WI38 (cell line): Measurements from ENCODE around the gene VKORC1.
"Not testable (repeated sequence)": the region's sequence is repeated elsewhere in the genome, so short reads cannot be mapped to it uniquely, and the experiment has no call there.

Experiments used
- H3K4me3 ChIP-seq: 2 replicates; pipeline ENCODE4 v1.5.1; 2011; ENCODE audit warnings: low read depth, mild to moderate bottlenecking, control low read depth, low read length
- CTCF ChIP-seq: IDR thresholded peaks from 2 replicates; pipeline ENCODE4 v1.5.1; 2012; ENCODE audit warnings: low read depth, mild to moderate bottlenecking, control low read depth, low read length

Gene VKORC1

DNA sequence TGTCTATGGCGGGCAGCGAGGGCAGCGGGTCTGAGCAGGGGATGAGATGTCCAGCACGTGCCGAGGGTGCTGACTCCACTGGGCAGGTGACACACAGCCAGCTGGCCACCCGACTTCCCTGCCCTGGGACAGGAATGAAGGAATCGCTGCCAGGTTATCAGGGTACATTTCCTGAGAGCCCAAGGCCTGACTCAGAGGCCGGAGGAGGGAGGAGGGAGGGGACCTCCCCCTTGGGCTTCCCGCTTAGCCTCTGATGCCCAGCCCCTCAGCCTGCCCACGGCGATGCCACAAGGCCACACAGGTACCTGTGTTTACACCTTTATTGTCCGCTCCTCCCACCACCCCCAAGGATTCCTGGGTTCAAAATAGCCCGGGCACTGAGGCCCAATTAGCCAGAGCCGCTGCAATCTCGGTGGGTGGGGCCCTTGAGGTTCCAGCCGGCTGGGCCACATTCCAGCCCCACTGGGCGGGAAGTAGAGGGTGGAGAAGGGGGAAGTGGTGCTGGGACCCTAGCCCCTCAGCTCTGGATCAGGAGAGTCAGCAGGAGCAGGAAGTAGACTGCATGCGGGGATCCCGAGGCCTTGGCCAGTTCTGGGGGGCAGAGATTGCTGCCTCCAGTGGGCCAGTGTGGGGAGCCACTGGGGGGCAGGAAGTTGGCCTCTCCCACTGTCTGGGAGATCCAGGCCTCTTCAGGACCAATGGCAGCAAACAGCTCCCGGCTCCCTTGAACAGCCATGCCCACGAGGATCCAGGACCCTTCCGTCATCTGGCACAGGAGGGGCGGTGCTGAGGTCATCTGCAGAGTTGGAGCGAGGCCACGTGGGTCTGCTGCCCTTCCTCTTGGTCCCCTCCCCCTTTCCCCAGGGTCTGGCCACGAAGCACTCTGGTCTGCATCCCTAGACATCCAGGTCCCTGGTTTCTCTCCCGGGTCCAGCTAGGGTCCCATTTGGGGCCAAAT, 44.3 kb upstream of the VKORC1 start:
- no peak overlapping the region for H3K4me3 ChIP-seq
- no peak for TF ChIP-seq CTCF

- H3K4me3 ChIP-seq, result not testable (repeated sequence)
Measured at GRCh38 chr16:31136822-31137499, 42.4 kb upstream of the VKORC1 start.

DNA sequence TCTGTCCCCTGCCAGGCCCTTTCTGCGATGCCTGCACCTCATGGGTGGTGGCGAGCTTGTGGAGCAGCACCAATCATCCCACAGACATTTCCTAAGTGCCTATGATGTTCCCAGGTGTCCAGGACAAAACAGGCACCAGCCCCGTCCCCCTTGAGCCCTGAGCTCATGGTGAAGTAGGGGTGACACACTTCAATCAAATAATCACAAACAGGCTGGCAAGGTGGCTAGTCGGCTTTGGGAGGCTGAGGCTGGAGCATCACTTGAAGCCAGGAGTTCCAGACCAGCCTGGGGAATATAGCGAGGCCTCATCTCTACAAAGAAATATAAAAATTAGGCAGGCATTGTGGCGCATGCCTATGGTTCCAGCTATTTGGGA, 41.7 kb upstream of the VKORC1 start:
- no peak overlapping the region for H3K4me3 ChIP-seq

DNA sequence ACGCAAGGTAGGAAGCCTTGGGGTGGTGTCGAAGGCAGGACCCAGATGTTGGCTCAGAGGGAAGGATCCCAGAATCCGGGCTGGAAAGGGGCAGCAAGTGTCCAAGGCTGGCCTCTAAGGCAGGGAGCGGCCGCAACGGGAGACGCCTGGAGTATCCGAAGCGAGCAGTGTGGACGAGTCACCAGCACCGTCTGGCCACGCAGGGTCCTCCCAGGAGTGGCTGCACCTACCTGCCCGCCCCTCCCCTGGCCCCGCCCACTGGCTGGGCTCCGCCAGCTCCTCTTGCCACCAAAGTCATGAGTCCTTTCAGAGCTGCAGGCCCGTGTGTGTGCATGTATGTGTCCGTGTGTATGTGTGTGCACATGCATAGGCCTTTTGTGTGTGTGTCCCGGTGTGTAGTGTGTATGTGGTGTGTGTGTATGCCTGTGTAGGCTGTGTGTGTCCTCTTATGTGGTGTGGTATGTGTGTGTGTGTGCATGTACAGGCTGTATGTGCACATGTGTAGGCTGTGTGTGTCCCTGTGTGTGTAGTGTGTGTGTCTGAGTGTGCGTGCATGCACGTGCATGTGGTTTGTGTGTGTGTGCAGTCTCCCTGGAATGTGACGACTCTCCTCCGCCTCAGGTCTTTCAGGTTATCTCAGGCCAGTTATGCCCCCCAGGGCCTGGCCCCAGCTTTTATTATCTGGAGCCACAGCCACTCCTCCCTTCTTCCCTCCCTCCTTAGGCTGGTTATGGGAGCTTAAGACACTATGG, 41.1 kb upstream of the VKORC1 start, which contains the start of gene PRSS8:
PRSS8 (minus strand) TSS at position 193 of the 752 bp plus-strand sequence. CDS start 229 bp downstream, outside the sequence.
- H3K4me3 ChIP-seq, result no peak within 1 kb of the TSS

More for the DNA sequence above, 41.7 kb upstream of the VKORC1 start:
- no peak for TF ChIP-seq CTCF

GRCh38 chr16:31134625-31135534, 40.3 kb upstream of the VKORC1 start:
- H3K4me3 ChIP-seq, result no peak overlapping the region
- TF ChIP-seq CTCF, result no peak

More for the DNA sequence above, 41.1 kb upstream of the VKORC1 start, which contains the start of gene PRSS8:
- no peak for TF ChIP-seq CTCF

DNA sequence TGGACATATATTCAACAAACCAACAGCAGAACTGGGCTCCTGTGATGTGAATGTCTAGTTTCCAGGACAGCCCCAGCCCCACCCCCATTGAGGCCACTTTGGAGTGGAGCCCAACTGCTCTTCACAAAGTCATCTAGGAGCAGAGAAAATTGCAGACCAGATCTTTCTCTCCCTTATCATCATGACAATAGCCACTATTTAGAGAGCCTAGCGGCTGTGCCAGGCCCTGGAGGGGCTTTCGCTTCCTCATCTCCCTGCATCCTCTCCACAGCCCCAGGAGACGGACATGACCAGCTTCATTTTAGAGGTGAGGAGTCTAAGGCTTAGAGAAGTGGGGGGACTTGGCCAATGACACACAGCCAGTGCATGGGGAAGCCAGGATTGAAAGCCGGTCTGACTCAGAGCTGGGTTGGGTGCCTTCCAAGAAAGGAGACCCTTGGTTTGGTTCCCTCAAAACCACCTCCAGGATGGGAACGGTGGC, 39.5 kb upstream of the VKORC1 start:
- H3K4me3 ChIP-seq, result no peak overlapping the region
- TF ChIP-seq CTCF, result no peak
